H9 (cell line): ENCODE data around the gene SLC24A4. TPM values are rescaled to one million over a fixed set of nuclear protein-coding genes. Genes with fewer than 3 reads are reported as not detected.

Experiments used
- DNase-seq: peaks from one replicate; pipeline ENCODE4 v3.0.0-alpha.2; 2017
- H2AFZ ChIP-seq: one replicate; pipeline ENCODE4 v1.6.1; 2013; ENCODE audit warnings: mild to moderate bottlenecking, low read length, control low read depth, moderate library complexity
- H2AK5ac ChIP-seq: 2 replicates; pipeline ENCODE4 v1.6.1; 2013; ENCODE audit warnings: low read length, control low read depth, mixed read lengths; ENCODE audit not compliant: insufficient read length
- H2BK120ac ChIP-seq: one replicate; pipeline ENCODE4 v1.6.1; 2013; ENCODE audit warnings: low read depth, mild to moderate bottlenecking, low read length, control low read depth, inconsistent platforms; ENCODE audit not compliant: poor library complexity, severe bottlenecking
- H2BK12ac ChIP-seq: 2 replicates; pipeline ENCODE4 v1.6.1; 2013; ENCODE audit warnings: low read length, control low read depth, mixed read lengths, low read depth; ENCODE audit not compliant: insufficient read length
- H2BK15ac ChIP-seq: 2 replicates; pipeline ENCODE4 v1.6.1; 2013; ENCODE audit warnings: low read depth, low read length, control low read depth
- H2BK20ac ChIP-seq: one replicate; pipeline ENCODE4 v1.6.1; 2013; ENCODE audit warnings: low read depth, mild to moderate bottlenecking, low read length, control low read depth, inconsistent platforms; ENCODE audit not compliant: poor library complexity, severe bottlenecking
- H2BK5ac ChIP-seq: 2 replicates; pipeline ENCODE4 v1.6.1; 2013; ENCODE audit warnings: low read length, control low read depth, mixed read lengths; ENCODE audit not compliant: insufficient read length
- H3K14ac ChIP-seq: 2 replicates; pipeline ENCODE4 v1.6.1; 2013; ENCODE audit warnings: low read length, control low read depth; ENCODE audit not compliant: insufficient read depth
- H3K18ac ChIP-seq: 2 replicates; pipeline ENCODE4 v1.6.1; 2013; ENCODE audit warnings: low read depth, mild to moderate bottlenecking, mixed read lengths, low read length, control low read depth; ENCODE audit not compliant: insufficient read length
- H3K23ac ChIP-seq: 2 replicates; pipeline ENCODE4 v1.6.1; 2013; ENCODE audit warnings: low read length, control low read depth, mixed read lengths, low read depth; ENCODE audit not compliant: insufficient read length
- H3K23me2 ChIP-seq: 2 replicates; pipeline ENCODE4 v1.6.1; 2013; ENCODE audit warnings: low read depth, mild to moderate bottlenecking, mixed read lengths, low read length, control low read depth; ENCODE audit not compliant: insufficient read length, poor library complexity, severe bottlenecking
- H3K27ac ChIP-seq: 2 replicates; pipeline ENCODE4 v1.5.1; 2013; ENCODE audit warnings: low read length, control low read depth, mixed read lengths, low read depth; ENCODE audit not compliant: insufficient read length
- H3K27me3 ChIP-seq: 2 replicates; pipeline ENCODE4 v1.6.1; 2013; ENCODE audit warnings: low read length, control low read depth, inconsistent platforms; ENCODE audit not compliant: insufficient read depth
- H3K4ac ChIP-seq: 2 replicates; pipeline ENCODE4 v1.6.1; 2013; ENCODE audit warnings: low read depth, mild to moderate bottlenecking, control low read depth, inconsistent platforms, low read length, moderate library complexity
- H3K4me1 ChIP-seq: 2 replicates; pipeline ENCODE4 v1.6.1; 2013; ENCODE audit warnings: low read length, control low read depth, inconsistent platforms; ENCODE audit not compliant: insufficient read depth
- H3K4me2 ChIP-seq: 2 replicates; pipeline ENCODE4 v1.6.1; 2013; ENCODE audit warnings: low read length, control low read depth, mixed read lengths; ENCODE audit not compliant: insufficient read length, insufficient read depth
- H3K56ac ChIP-seq: 2 replicates; pipeline ENCODE4 v1.6.1; 2013; ENCODE audit warnings: low read depth, mild to moderate bottlenecking, mixed read lengths, low read length, control low read depth; ENCODE audit not compliant: insufficient read length
- H3K79me1 ChIP-seq: 2 replicates; pipeline ENCODE4 v1.6.1; 2013; ENCODE audit warnings: low read depth, mild to moderate bottlenecking, moderate library complexity, low read length, control low read depth, inconsistent platforms; ENCODE audit not compliant: insufficient read depth, poor library complexity, severe bottlenecking
- H3K79me2 ChIP-seq: 2 replicates; pipeline ENCODE4 v1.6.1; 2013; ENCODE audit warnings: low read length, control low read depth, inconsistent platforms; ENCODE audit not compliant: insufficient read depth
- H3K9ac ChIP-seq: 2 replicates; pipeline ENCODE4 v1.6.1; 2013; ENCODE audit warnings: low read length, control low read depth, mixed read lengths; ENCODE audit not compliant: insufficient read length; ENCODE audit errors: extremely low read depth
- H3K9me3 ChIP-seq: one replicate; pipeline ENCODE4 v1.6.1; 2013; ENCODE audit warnings: low read depth, low read length, inconsistent platforms; ENCODE audit not compliant: control insufficient read depth
- H3T11ph ChIP-seq: one replicate; pipeline ENCODE4 v1.6.1; 2013; ENCODE audit warnings: mild to moderate bottlenecking, low read length, control low read depth, inconsistent platforms
- H4K20me1 ChIP-seq: one replicate; pipeline ENCODE4 v1.6.1; 2013; ENCODE audit not compliant: control insufficient read depth, insufficient read length, insufficient read depth
- H4K5ac ChIP-seq: 2 replicates; pipeline ENCODE4 v1.6.1; 2013; ENCODE audit warnings: low read depth, mild to moderate bottlenecking, mixed read lengths, low read length, control low read depth; ENCODE audit not compliant: insufficient read length
- H4K8ac ChIP-seq: replicated peaks from 2 replicates; pipeline ENCODE4 v1.6.1; 2013; ENCODE audit warnings: low read length, control low read depth, mixed read lengths, low read depth; ENCODE audit not compliant: insufficient read length
- H4K91ac ChIP-seq: 2 replicates; pipeline ENCODE4 v1.6.1; 2013; ENCODE audit warnings: low read depth, mild to moderate bottlenecking, moderate library complexity, mixed read lengths, low read length, control low read depth; ENCODE audit not compliant: insufficient read length
- H3K27ac Mint-ChIP-seq, 3 experiments: 2 replicates in 2 of 3; 3 replicates in 1 of 3; pipeline ENCODE4 v1.8.0; 2020 to 2021; ENCODE audit warnings: mixed read lengths in 3 of 3, mild to moderate bottlenecking in 1 of 3, moderate library complexity in 1 of 3
- H3K27me3 Mint-ChIP-seq: 2 replicates; pipeline ENCODE4 v1.8.0; 2021; ENCODE audit warnings: low read depth, mild to moderate bottlenecking, moderate library complexity, mixed read lengths
- H3K36me3 Mint-ChIP-seq, 3 experiments: 2 replicates in 2 of 3; 3 replicates in 1 of 3; pipeline ENCODE4 v1.8.0; 2020 to 2021; ENCODE audit warnings: low read depth in 3 of 3, mixed read lengths in 3 of 3; ENCODE audit not compliant: insufficient read depth in 1 of 3
- H3K4me1 Mint-ChIP-seq, 2 experiments: 2 replicates each; pipeline ENCODE4 v1.8.0; 2020; ENCODE audit warnings: mixed read lengths in 2 of 2
- H3K4me3 Mint-ChIP-seq, 2 experiments: 2 replicates in 1 of 2; 3 replicates in 1 of 2; pipeline ENCODE4 v1.8.0; 2020 to 2021; ENCODE audit warnings: mild to moderate bottlenecking in 2 of 2, mixed read lengths in 2 of 2, moderate library complexity in 1 of 2
- H3K9me3 Mint-ChIP-seq, 2 experiments: 2 replicates in 1 of 2; 3 replicates in 1 of 2; pipeline ENCODE4 v1.8.0; 2020; ENCODE audit warnings: mild to moderate bottlenecking in 2 of 2, mixed read lengths in 2 of 2, moderate library complexity in 1 of 2
- WGBS: extraction: QIAGEN DNeasy Blood & Tissue Kit; methylation state at CpG from one replicate; pipeline ENCODE4 v1.1.7; 2013; ENCODE audit warnings: missing lambda C conversion rate, low lambda C conversion rate, mixed read lengths; ENCODE audit not compliant: insufficient read length; ENCODE audit errors: extremely low coverage; 5-methylcytosine and 5-hydroxymethylcytosine counted together
- total RNA-seq: library from RNA; stranded (reverse); gene quantifications from 2 replicates; pipeline ENCODE4 v1.2.1, GENCODE V29; 2021
- TF ChIP-seq, protein P1 (sequence below): fragments of 200-600 bp; sonication (generic); conservative IDR thresholded peaks from 3 replicates; pipeline ENCODE4 v1.8.0; 2021; ENCODE audit warnings: antibody characterized with exemption, mild to moderate bottlenecking

Gene SLC24A4
- total RNA-seq, 1 experiment from 2014 or later = 0.24 TPM

DNA sequence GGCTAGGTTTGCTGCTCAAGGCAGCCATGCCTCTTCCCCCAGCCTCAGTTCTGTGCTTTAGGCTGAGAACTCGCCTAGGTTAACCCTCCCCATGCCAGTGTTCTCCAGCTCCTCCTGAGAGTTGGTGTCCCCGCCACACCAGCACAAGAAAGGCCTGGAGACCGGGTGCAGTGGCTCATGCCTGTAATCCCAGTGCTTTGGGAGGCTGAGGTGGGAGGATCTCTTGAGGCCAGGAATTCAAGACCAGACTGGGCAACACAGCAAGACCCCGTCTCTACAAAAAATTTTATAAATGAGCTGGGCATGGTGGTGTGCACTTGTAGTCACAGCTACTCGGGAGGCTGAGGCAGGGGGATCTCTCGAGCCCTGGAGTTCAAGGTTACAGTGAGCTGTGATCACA lies 200.8 kb downstream of the SLC24A4 start:
- no peak overlapping the region for H3K27ac Mint-ChIP-seq
- no peak overlapping the region for H3K56ac ChIP-seq
- no peaks in the 10 kb centered on the region for H3K79me2 ChIP-seq

More for the DNA sequence above, 200.8 kb downstream of the SLC24A4 start:
- Mint-ChIP-seq H3K36me3 (no peaks in the 10 kb centered on the region), H3K9me3 (no peaks in the 10 kb centered on the region), H3K4me1 (no peaks in the 10 kb centered on the region), H3K27me3 (peaks cover 3% of the 10 kb centered on the region), H3K4me3 (no peak overlapping the region)
- no peak overlapping the region for H3K4me2 ChIP-seq
- H2BK20ac ChIP-seq = no peak overlapping the region
- no peak overlapping the region for H2AK5ac ChIP-seq
- H3K23me2 ChIP-seq = no peaks in the 10 kb centered on the region
- H2BK120ac ChIP-seq = no peak overlapping the region
- H3T11ph ChIP-seq = no peak overlapping the region
- H3K9me3 ChIP-seq = no peaks in the 10 kb centered on the region
- no peak overlapping the region for H3K18ac ChIP-seq
- no peak overlapping the region for H2AFZ ChIP-seq
- H4K20me1 ChIP-seq = no peaks in the 10 kb centered on the region
- H3K23ac ChIP-seq = no peak overlapping the region
- no peak overlapping the region for H4K91ac ChIP-seq
- H4K8ac ChIP-seq = no peak overlapping the region
- no peaks in the 10 kb centered on the region for H3K79me1 ChIP-seq
- WGBS = no CpG with 5 or more reads among the region's 6 CpGs
- no peak overlapping the region for H2BK12ac ChIP-seq
- peaks cover 2% of the 10 kb centered on the region; the same call in 1 of the 2 replicates for H3K4me1 ChIP-seq
- no peaks in the 10 kb centered on the region for H3K27me3 ChIP-seq
- no peak overlapping the region for H3K14ac ChIP-seq
- H3K9ac ChIP-seq = no peak overlapping the region
- H3K27ac ChIP-seq = no peak overlapping the region
- no peak overlapping the region for H4K5ac ChIP-seq
- H3K4ac ChIP-seq = no peak overlapping the region
- TF ChIP-seq, protein P1, sequence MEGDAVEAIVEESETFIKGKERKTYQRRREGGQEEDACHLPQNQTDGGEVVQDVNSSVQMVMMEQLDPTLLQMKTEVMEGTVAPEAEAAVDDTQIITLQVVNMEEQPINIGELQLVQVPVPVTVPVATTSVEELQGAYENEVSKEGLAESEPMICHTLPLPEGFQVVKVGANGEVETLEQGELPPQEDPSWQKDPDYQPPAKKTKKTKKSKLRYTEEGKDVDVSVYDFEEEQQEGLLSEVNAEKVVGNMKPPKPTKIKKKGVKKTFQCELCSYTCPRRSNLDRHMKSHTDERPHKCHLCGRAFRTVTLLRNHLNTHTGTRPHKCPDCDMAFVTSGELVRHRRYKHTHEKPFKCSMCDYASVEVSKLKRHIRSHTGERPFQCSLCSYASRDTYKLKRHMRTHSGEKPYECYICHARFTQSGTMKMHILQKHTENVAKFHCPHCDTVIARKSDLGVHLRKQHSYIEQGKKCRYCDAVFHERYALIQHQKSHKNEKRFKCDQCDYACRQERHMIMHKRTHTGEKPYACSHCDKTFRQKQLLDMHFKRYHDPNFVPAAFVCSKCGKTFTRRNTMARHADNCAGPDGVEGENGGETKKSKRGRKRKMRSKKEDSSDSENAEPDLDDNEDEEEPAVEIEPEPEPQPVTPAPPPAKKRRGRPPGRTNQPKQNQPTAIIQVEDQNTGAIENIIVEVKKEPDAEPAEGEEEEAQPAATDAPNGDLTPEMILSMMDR = no peak
- no peak overlapping the region for H2BK15ac ChIP-seq
- H2BK5ac ChIP-seq = no peak overlapping the region
- DNase-seq = no peak
